H1 (cell line): ENCODE data around the gene RPGR.

ENCODE experiments used
- POLR2AphosphoS5 ChIP-seq: IDR thresholded peaks from 2 replicates; pipeline ENCODE4 v1.6.1; 2011; ENCODE audit warnings: low read depth, low read length
- RAD21 ChIP-seq, 2 experiments: IDR thresholded peaks in 1 of 2; conservative IDR thresholded peaks in 1 of 2; 2 replicates each; pipeline ENCODE4 v1.6.1; 2011; ENCODE audit warnings: low read depth in 2 of 2, low read length in 2 of 2, improper control_type of control experiment in 1 of 2, inconsistent platforms in 1 of 2, mild to moderate bottlenecking in 1 of 2, moderate library complexity in 1 of 2
- RFX5 ChIP-seq: IDR thresholded peaks from 2 replicates; pipeline ENCODE4 v1.6.1; 2011; ENCODE audit warnings: low read depth, low read length, improper control_type of control experiment, borderline replicate concordance
- TF ChIP-seq, protein P1 (sequence below), 3 experiments: IDR thresholded peaks; 1 replicate in 2 of 3; 2 replicates in 1 of 3; pipeline versions ENCODE4 v1.5.1 to v1.6.1; 2011; ENCODE audit warnings: low read length in 3 of 3, mild to moderate bottlenecking in 3 of 3, inconsistent platforms in 2 of 3, low read depth in 1 of 3, moderate library complexity in 1 of 3; ENCODE audit not compliant: insufficient read depth in 1 of 3; ENCODE audit errors: control extremely low read depth in 1 of 3
- TF ChIP-seq, protein P2 (sequence below): IDR thresholded peaks from 2 replicates; pipeline ENCODE4 v1.6.1; 2011; ENCODE audit warnings: low read depth, mild to moderate bottlenecking, low read length; ENCODE audit not compliant: insufficient read depth
- TF ChIP-seq, protein P3 (sequence below): IDR thresholded peaks from 2 replicates; pipeline ENCODE4 v1.6.1; 2012; ENCODE audit warnings: low read length, inconsistent platforms
- TF ChIP-seq, protein P4 (sequence below): IDR thresholded peaks from 2 replicates; pipeline ENCODE4 v1.6.1; 2011; ENCODE audit warnings: low read length, improper control_type of control experiment

DNA sequence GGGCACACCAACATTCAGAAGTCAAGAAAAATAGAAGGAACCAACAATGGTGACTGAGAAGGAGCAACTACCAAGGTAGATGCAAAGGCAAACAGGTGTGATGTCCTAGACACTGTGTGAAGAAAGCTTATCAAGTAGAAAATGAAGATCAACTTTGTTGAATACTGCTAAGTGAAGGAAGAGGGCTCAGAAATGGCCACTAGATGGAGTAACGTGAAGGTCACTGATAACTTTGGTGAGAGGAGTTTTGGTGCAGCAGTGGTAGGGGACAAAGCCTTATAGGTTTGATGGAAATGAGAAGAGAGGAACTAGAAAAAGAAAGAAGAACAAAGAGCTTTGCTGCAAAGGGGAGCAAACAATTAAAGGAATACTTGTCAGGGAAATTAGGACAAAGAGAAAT lies 48.6 kb upstream of the RPGR start:
- TF ChIP-seq RFX5: no peak
- TF ChIP-seq, protein P1, sequence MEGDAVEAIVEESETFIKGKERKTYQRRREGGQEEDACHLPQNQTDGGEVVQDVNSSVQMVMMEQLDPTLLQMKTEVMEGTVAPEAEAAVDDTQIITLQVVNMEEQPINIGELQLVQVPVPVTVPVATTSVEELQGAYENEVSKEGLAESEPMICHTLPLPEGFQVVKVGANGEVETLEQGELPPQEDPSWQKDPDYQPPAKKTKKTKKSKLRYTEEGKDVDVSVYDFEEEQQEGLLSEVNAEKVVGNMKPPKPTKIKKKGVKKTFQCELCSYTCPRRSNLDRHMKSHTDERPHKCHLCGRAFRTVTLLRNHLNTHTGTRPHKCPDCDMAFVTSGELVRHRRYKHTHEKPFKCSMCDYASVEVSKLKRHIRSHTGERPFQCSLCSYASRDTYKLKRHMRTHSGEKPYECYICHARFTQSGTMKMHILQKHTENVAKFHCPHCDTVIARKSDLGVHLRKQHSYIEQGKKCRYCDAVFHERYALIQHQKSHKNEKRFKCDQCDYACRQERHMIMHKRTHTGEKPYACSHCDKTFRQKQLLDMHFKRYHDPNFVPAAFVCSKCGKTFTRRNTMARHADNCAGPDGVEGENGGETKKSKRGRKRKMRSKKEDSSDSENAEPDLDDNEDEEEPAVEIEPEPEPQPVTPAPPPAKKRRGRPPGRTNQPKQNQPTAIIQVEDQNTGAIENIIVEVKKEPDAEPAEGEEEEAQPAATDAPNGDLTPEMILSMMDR (IDR thresholded peaks at IDR 0.05; ENCODE audit: control extremely low read depth in 1 of 3, insufficient read depth in 1 of 3, low read depth in 1 of 3, low read length in 3 of 3): peak in 2 of 3 experiments; percentile 14 to 50; a peak in 2 of 4 replicates
- peak; percentile 43 to 50 for TF ChIP-seq RAD21 (IDR thresholded peaks at IDR 0.05 in 1 of 2, conservative IDR thresholded peaks at IDR 0.05 in 1 of 2; ENCODE audit: low read depth in 2 of 2, low read length in 2 of 2)
- TF ChIP-seq, protein P2, sequence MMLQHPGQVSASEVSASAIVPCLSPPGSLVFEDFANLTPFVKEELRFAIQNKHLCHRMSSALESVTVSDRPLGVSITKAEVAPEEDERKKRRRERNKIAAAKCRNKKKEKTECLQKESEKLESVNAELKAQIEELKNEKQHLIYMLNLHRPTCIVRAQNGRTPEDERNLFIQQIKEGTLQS: no peak
- no peak for TF ChIP-seq POLR2AphosphoS5
- TF ChIP-seq, protein P3, sequence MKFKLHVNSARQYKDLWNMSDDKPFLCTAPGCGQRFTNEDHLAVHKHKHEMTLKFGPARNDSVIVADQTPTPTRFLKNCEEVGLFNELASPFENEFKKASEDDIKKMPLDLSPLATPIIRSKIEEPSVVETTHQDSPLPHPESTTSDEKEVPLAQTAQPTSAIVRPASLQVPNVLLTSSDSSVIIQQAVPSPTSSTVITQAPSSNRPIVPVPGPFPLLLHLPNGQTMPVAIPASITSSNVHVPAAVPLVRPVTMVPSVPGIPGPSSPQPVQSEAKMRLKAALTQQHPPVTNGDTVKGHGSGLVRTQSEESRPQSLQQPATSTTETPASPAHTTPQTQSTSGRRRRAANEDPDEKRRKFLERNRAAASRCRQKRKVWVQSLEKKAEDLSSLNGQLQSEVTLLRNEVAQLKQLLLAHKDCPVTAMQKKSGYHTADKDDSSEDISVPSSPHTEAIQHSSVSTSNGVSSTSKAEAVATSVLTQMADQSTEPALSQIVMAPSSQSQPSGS: no peak
- TF ChIP-seq, protein P4, sequence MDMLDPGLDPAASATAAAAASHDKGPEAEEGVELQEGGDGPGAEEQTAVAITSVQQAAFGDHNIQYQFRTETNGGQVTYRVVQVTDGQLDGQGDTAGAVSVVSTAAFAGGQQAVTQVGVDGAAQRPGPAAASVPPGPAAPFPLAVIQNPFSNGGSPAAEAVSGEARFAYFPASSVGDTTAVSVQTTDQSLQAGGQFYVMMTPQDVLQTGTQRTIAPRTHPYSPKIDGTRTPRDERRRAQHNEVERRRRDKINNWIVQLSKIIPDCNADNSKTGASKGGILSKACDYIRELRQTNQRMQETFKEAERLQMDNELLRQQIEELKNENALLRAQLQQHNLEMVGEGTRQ: no peak
